ENCODE data around the gene TIMP3.

Gene TIMP3

DNA sequence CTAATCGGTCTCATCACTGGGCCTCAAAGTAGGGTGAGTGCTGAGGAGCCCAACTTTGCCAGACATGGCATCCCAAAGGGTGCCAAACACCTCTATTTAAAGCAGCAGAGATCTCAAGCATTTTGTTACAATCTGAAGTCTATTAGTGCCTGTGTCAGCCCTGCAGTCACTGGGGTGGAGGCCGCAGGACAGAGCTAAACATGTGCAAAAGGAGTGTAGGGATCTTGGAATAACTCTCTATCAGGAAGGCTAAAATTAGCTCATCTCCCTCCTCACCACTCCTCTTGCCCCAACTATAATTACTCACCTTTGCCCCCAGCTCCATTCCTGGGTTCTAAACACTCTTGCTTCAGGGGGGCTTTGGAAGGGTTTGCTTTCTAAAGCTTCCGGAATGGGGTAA lies 87.5 kb downstream of the TIMP3 start:
- no peak for DNase-seq

- no peak for DNase-seq
Observed at GRCh38 chr22:32896891-32897290, 95.4 kb downstream of the TIMP3 start.

GRCh38 chr22:32897400-32897799 lies 95.9 kb downstream of the TIMP3 start:
- DNase-seq, result no peak

GRCh38 chr22:32900886-32901635 lies 99.6 kb downstream of the TIMP3 start:
- no peak for DNase-seq

- no peak for DNase-seq
Observed at GRCh38 chr22:32901925-32902324, 100.4 kb downstream of the TIMP3 start.

- no peak for DNase-seq
Observed at GRCh38 chr22:32903507-32903906, 102.0 kb downstream of the TIMP3 start.

- DNase-seq, result peak; percentile 77
Observed at GRCh38 chr22:32904044-32904443, 102.5 kb downstream of the TIMP3 start.

GRCh38 chr22:32905400-32905799 lies 103.9 kb downstream of the TIMP3 start:
- DNase-seq, result no peak

DNA sequence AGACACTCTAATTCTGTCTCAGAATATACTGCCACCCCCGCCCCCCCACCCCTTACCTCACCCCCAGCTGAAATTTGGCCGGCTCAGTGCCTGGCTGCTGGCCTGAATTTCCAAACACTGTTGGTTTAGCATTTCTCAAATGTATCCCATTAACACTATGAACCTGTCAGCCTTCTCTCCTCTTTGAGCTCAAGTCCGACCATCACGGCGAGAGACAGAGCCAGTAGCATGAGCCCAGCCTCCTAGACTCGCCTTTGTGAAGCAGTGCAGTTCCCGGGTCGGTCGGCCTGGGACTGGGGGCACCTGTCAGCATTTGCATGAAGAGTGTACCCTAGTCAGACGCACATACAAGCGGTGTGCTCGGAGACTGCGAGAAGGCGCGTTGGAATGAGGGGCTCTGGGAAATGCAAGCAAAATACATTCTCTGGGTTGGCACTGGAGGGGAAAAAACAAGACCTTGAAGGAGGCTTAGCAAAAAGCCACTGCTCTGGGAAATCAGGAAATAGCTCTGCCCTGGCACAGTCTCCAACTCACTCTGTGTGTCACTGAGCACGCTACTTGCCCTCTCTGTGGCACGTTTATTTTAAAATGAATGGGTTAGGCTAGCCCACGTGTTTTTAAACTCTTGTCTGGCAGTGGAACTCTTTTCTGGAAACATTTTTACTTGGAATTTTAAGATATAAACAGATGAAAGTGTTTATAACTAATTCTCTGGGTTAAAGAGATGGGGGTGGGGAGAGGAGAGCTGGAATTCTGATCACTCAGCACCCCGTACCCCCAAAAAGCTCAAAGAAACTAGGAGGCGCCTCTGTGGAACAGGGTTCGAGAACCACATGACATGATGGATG lies 108.3 kb downstream of the TIMP3 start:
- DNase-seq, result no peak

DNA sequence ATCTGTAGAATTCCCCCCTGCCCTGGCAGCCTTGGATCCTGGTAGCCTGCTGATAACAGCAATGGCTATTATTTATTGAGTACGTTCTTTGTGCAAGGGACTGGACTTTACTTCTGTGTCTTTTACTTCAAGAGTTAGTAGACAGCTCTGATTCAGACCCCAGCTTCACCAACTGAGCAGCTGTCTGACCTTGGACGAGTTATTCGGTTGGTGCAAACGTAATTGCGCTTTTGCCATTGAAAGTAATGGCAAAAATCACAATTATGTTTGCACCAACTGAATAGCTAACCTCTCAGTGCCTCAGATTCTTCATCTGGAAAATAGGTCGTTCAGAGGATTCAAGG lies 108.9 kb downstream of the TIMP3 start:
- DNase-seq, result no peak

GRCh38 chr22:32911503-32911902 lies 110.0 kb downstream of the TIMP3 start:
- DNase-seq, result no peak
